Chondrocyte (in vitro differentiated cells): ENCODE measurements around the gene SSH3. TPM values are rescaled to one million over a fixed set of nuclear protein-coding genes. Genes with fewer than 3 reads are reported as not detected.
A peak's percentile ranks its signal among the peaks of the same experiment; 100 is the strongest.

Experiments used
- DNase-seq: peaks from one replicate; pipeline ENCODE4 v3.0.0; 2021; ENCODE audit warnings: mixed read lengths, low spot score
- H3K27ac Mint-ChIP-seq: one replicate; pipeline ENCODE4 v1.8.0; 2021; ENCODE audit warnings: mild to moderate bottlenecking, moderate library complexity, mixed read lengths; ENCODE audit not compliant: unreplicated experiment
- H3K27me3 Mint-ChIP-seq: 2 replicates; pipeline ENCODE4 v1.8.0; 2021; ENCODE audit warnings: low read depth, mixed read lengths
- H3K36me3 Mint-ChIP-seq: 2 replicates; pipeline ENCODE4 v1.8.0; 2021; ENCODE audit warnings: low read depth, mixed read lengths
- H3K4me1 Mint-ChIP-seq: 2 replicates; pipeline ENCODE4 v1.8.0; 2021; ENCODE audit warnings: low read depth, mild to moderate bottlenecking, mixed read lengths
- H3K4me3 Mint-ChIP-seq: one replicate; pipeline ENCODE4 v1.8.0; 2021; ENCODE audit warnings: mild to moderate bottlenecking, moderate library complexity, mixed read lengths; ENCODE audit not compliant: unreplicated experiment
- H3K9me3 Mint-ChIP-seq: 2 replicates; pipeline ENCODE4 v1.8.0; 2021; ENCODE audit warnings: low read depth, mixed read lengths
- total RNA-seq: library from RNA; stranded (reverse); gene quantifications from 3 replicates; pipeline ENCODE4 v1.2.1, GENCODE V29; 2021
- TF ChIP-seq, protein P1 (sequence below): fragments of 200-600 bp; sonication (generic); IDR thresholded peaks from 2 replicates; pipeline ENCODE4 v1.5.0; 2021; ENCODE audit warnings: antibody characterized with exemption, mild to moderate bottlenecking, moderate library complexity

Gene SSH3
- total RNA-seq, 1 donor from 2014 or later: 28.4 TPM

DNA sequence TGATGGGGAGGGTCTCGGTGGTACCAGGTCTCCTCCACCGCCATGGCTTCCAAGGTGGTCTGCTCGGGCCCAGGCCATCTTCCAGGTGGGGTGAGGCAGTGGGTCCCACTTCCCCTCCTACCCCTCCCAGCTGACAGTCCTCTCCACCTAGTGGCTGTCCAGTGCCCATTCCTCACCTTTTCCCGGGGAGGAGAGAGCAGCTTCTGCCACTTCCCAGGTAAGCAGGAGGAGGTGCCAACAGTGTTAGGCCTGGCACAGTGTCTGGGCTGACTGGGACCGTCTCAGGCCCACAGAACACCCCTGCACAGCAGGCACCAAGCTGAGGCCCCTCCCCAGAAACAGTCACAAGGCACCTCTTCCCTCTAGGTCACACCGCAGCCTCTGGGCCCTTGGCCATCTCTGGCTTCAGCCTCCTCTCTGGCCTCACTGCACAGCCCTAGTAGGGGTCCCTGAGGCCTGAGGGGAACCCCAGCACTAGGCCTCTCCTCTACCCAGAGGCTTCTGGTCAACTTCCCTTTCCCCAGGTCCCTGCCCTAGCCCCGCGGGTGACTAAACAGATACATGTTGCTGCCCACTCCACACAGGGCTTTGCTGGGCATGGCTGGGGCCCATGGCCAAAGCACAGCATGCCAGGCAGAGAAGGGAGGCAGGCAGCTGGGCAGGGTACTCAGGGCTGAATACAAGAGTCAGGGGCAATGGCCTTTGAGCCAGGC, 16.6 kb upstream of the SSH3 start:
- Mint-ChIP-seq H3K27me3 (no peaks in the 10 kb centered on the region), H3K27ac (peak overlapping the region; percentile 95), H3K9me3 (no peaks in the 10 kb centered on the region), H3K4me3 (no peak overlapping the region), H3K4me1 (peaks cover 22% of the 10 kb centered on the region), H3K36me3 (peaks cover 5% of the 10 kb centered on the region)
- TF ChIP-seq, protein P1, sequence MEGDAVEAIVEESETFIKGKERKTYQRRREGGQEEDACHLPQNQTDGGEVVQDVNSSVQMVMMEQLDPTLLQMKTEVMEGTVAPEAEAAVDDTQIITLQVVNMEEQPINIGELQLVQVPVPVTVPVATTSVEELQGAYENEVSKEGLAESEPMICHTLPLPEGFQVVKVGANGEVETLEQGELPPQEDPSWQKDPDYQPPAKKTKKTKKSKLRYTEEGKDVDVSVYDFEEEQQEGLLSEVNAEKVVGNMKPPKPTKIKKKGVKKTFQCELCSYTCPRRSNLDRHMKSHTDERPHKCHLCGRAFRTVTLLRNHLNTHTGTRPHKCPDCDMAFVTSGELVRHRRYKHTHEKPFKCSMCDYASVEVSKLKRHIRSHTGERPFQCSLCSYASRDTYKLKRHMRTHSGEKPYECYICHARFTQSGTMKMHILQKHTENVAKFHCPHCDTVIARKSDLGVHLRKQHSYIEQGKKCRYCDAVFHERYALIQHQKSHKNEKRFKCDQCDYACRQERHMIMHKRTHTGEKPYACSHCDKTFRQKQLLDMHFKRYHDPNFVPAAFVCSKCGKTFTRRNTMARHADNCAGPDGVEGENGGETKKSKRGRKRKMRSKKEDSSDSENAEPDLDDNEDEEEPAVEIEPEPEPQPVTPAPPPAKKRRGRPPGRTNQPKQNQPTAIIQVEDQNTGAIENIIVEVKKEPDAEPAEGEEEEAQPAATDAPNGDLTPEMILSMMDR: no peak
- no peak for DNase-seq

DNA sequence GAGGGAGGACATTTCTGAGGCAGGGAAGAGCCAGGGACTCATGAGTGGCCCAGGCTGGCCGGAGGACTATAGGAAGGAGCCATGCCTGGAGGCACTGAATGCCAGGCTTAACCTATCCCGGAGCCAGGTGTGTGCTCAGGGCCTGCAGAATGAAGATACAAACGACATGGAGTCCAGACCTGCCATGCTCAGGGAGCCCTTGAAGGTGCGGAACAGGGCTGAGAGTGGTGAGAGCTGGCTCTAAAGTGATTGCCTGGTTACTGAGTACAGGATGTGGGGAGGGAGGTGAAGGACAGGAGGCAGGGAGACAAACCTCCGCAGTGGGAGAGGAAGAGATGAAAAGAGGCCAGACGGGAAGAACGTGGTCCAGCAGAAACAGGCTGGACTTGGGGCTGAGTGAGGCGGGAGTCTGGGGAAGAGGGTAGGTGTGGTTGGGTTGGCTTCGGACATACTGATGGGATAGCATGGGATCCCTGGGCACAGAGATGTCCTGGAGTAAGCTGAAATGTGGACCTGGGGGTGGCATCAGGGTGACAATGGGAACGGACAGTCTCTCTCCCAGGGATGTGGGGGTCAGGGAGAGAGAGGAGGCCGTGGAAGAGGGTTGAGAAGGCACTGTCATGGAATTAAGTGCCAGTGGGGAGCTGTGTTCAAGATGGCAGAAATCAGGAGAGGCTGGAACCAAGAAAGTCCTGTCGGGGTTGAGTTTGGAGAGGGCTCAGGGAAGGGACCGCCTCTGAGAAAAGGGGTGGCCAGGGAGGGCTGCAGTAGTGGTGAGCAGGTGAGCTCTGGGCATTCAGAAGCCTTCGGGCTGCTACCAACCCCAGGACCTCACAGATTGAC, 15.8 kb upstream of the SSH3 start:
- no peaks in the 10 kb centered on the region for H3K9me3 Mint-ChIP-seq

DNA sequence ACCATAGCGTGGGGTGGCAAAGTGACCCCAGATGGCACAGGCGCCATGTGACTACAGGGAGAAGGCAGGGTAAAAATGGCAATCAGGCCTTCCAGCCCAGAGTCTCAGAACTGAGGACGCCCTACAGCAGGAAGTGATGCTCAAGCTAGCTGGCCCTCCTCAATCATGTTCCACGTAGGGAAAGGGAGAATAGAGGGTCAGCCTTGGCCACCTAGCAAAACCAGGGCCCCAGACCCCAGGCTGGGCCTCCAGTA, 15.2 kb upstream of the SSH3 start:
- no peak for DNase-seq
- Mint-ChIP-seq H3K27ac (peak overlapping the region; percentile 95), H3K9me3 (no peaks in the 10 kb centered on the region), H3K36me3 (peaks cover 3% of the 10 kb centered on the region), H3K4me3 (peak overlapping the region; percentile 74), H3K4me1 (peaks cover 33% of the 10 kb centered on the region), H3K27me3 (no peaks in the 10 kb centered on the region)
- TF ChIP-seq, protein P1: no peak

More for the DNA sequence above, 15.8 kb upstream of the SSH3 start:
- DNase-seq: no peak
- Mint-ChIP-seq H3K36me3 (peaks cover under 1% of the 10 kb centered on the region), H3K27me3 (no peaks in the 10 kb centered on the region), H3K4me3 (peak overlapping the region; percentile 74), H3K27ac (peak overlapping the region; percentile 95), H3K4me1 (peaks cover 28% of the 10 kb centered on the region)
- TF ChIP-seq, protein P1: no peak

DNA sequence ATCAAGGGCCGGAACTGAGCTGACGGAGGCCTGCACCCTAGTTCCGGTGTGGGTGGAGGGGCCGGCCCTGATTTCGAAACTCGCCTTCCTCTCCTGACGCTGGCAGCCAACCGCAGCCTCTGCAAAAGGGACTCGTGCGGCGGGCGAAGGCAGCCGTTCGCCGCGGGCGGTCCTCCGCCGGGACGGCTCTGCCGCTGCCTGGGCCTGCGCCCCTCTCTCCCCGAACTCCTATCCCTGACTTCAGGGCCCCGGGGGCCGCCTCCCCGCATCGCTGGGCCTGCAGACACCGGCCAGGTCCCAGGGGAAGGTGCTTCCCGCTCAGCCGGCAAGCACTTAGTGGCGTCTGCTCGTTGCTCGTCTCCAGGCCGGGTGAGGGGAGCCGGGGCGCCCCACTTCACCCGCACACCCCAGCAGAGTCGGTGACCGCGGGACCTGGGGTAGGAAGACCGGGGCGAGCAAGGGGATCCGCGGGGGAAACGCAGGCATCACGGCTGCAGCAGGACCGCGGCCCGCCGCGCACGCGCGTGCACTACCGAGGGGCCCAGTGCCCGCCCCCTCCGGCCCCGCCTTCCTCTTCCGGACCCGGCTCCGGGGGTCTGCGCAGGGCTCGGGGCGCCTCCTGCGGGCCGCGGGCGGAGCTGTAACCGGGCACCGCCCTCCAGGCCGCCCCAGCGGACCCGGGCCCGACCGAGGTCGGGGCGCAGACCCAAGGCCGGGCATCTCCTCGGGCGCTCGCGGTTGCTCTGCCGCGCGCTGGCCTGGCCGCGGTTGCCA, 14.7 kb upstream of the SSH3 start:
- Mint-ChIP-seq H3K27ac (peak overlapping the region; percentile 95), H3K4me1 (peaks cover 35% of the 10 kb centered on the region), H3K9me3 (no peaks in the 10 kb centered on the region), H3K36me3 (peaks cover 3% of the 10 kb centered on the region), H3K4me3 (peak overlapping the region; percentile 74), H3K27me3 (no peaks in the 10 kb centered on the region)
- TF ChIP-seq, protein P1: peak; percentile 72
- DNase-seq: no peak

DNA sequence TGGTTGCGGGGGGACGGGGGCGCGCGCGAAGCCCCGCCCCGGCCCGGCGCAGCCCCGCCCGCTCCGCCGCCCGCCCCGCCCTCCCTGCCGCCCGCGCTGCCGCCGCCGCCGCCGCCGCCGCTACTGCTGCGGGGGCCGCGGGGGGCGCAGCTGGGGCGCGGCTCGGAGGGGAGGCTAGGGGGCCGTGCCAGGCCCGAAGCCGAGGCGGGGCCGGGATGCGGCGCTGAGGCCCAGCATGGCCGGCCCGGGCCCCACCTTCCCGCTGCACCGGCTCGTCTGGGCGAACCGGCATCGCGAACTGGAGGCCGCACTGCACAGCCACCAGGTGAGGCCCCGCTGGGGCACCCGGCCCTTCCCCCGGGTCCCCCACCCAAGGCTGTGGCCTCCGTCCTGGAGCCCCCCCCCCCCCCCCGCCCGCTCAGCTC, 14.1 kb upstream of the SSH3 start, which contains the start of gene ANKRD13D:
Gene ANKRD13D, plus strand, starts transcription at position 78 of the 425 bp plus-strand sequence. Its CDS starts 158 bp downstream, at position 236.
- DNase-seq: no peak
- Mint-ChIP-seq H3K4me1 (peaks cover 35% of the 10 kb centered on the region), H3K4me3 (peak within 1 kb of the TSS; percentile 97), H3K9me3 (no peaks in the 10 kb centered on the region), H3K36me3 (peaks cover 5% of the 10 kb centered on the region), H3K27me3 (no peaks in the 10 kb centered on the region), H3K27ac (peak within 1 kb of the TSS; percentile 95)
- TF ChIP-seq, protein P1: no peak
